Body of pancreas (tissue), 4 donors: ENCODE results near the gene DENND11. TPM values are rescaled to one million over a fixed set of nuclear protein-coding genes. Genes with fewer than 3 reads are reported as not detected.

ENCODE experiments used
- ATAC-seq: fragments of 150-250 bp; one replicate; pipeline ENCODE4 v1.9.1; 2016
- DNase-seq, 4 donors: peaks; one replicate each; pipeline ENCODE4 v3.0.0-alpha.2; 2019
- H3K27ac ChIP-seq, 4 donors: fragments of 200-600 bp; sonication (generic); 1 replicate in 3 of 4; 2 replicates in 1 of 4; pipeline versions ENCODE4 v1.5.1 to v1.6.1; 2016 to 2019; ENCODE audit warnings: mild to moderate bottlenecking in 1 of 4, mixed read lengths in 1 of 4, moderate library complexity in 1 of 4
- H3K27me3 ChIP-seq, 2 donors: fragments of 200-600 bp; sonication (generic); one replicate each; pipeline ENCODE4 v1.6.0; 2016; ENCODE audit warnings: mild to moderate bottlenecking in 1 of 2
- H3K36me3 ChIP-seq, 2 donors: fragments of 200-600 bp; sonication (generic); replicated peaks in 1 of 2; 2 replicates each; pipeline ENCODE4 v1.5.1; 2016; ENCODE audit warnings: low read depth in 2 of 2; ENCODE audit not compliant: insufficient read depth in 1 of 2
- H3K4me1 ChIP-seq: fragments of 200-600 bp; sonication (generic); one replicate; pipeline ENCODE4 v1.6.0; 2016
- H3K4me3 ChIP-seq, 2 donors: fragments of 200-600 bp; sonication (generic); 1 replicate in 1 of 2; 2 replicates in 1 of 2; pipeline ENCODE4 v1.5.1; 2016 to 2019
- H3K9me3 ChIP-seq, 3 donors: fragments of 200-600 bp; sonication (generic); 1 replicate in 2 of 3; 2 replicates in 1 of 3; pipeline ENCODE4 v1.5.1; 2016
- POLR2A ChIP-seq, 3 donors: fragments of 450-650 bp; IDR thresholded peaks; one replicate each; pipeline ENCODE4 v1.6.1; 2016; ENCODE audit warnings: antibody characterized with exemption in 3 of 3, mild to moderate bottlenecking in 2 of 3
- WGBS, 2 donors: methylation state at CpG; one replicate each; pipeline ENCODE4 v1.1.5; 2017; 5-methylcytosine and 5-hydroxymethylcytosine counted together
- intact Hi-C: fragments of 100-400 bp; cut with DNase I; formaldehyde crosslinking; loops from one replicate; pipeline ENCODE4 v1.15.1; 2023
- total RNA-seq, 2 donors: library from RNA; depleted of rRNA; stranded (reverse); fragments of >200 nt; gene quantifications; one replicate each; pipeline ENCODE4 v1.1.0, GENCODE V29; 2016
- TF ChIP-seq, protein P1 (sequence below), 7 experiments: fragments of 450-650 bp in 4 of 7; fragments of 200-600 bp in 3 of 7; sonication (generic) in 3 of 7; IDR thresholded peaks; one replicate each; pipeline ENCODE4 v1.5.1; 2016 to 2019; ENCODE audit warnings: antibody characterized with exemption in 7 of 7

Gene DENND11
- total RNA-seq, 2 donors from 2014 or later, result 17.8 to 31.9 TPM

DNA sequence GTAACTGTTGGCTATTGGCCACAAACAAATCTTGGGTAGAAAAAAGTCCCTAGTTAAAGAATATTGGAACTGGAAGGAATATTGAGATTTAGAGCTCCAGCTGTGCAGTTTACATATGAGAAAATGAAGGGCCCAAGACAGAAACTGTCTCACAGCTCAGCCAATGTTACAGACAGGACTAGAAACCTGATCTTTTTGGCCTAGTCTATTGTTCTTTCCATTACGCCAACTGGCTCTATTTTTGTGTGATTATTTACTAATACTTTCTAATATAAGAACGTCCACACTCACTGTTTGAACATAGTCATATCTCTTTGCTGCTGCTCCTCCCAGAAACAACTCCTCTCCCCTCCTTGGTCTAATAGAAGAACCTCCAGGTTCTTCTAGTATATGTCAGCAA lies 7.4 kb upstream of the DENND11 start:
- no peak for ATAC-seq
- Histone ChIP-seq H3K36me3 (no peaks in the 10 kb centered on the region), H3K9me3 (no peaks in the 10 kb centered on the region), H3K27ac (no peak overlapping the region), H3K27me3 (no peaks in the 10 kb centered on the region), H3K4me1 (no peaks in the 10 kb centered on the region), H3K4me3 (no peak overlapping the region)
- intact Hi-C loops, result no loop called here
- TF ChIP-seq, protein P1, sequence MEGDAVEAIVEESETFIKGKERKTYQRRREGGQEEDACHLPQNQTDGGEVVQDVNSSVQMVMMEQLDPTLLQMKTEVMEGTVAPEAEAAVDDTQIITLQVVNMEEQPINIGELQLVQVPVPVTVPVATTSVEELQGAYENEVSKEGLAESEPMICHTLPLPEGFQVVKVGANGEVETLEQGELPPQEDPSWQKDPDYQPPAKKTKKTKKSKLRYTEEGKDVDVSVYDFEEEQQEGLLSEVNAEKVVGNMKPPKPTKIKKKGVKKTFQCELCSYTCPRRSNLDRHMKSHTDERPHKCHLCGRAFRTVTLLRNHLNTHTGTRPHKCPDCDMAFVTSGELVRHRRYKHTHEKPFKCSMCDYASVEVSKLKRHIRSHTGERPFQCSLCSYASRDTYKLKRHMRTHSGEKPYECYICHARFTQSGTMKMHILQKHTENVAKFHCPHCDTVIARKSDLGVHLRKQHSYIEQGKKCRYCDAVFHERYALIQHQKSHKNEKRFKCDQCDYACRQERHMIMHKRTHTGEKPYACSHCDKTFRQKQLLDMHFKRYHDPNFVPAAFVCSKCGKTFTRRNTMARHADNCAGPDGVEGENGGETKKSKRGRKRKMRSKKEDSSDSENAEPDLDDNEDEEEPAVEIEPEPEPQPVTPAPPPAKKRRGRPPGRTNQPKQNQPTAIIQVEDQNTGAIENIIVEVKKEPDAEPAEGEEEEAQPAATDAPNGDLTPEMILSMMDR (IDR thresholded peaks at IDR 0.05), result no peak
- TF ChIP-seq POLR2A (IDR thresholded peaks at IDR 0.05), result no peak
- no peak for DNase-seq
- WGBS, 2 donors, result 47 to 60% methylated on average over 2 of the region's 2 CpGs

DNA sequence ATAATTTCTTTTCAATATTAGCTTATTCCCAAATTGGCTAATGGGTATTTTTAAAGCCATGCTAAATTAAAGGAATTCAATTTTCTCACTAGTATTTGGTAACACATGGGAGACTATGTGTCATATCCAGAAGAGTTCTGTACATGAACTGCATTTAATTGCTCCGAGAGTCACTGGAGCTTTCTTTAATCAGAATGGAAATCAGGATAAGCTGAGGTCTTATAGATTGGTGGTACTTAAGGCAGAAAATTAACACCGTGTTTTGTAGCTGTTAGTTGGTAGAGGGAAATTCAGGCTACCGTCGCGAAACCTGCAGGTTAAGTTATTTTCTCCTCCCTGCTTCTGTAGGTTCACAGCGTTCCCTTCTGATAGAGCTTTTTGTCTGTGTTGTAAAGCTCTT lies 6.4 kb upstream of the DENND11 start, which contains the start of gene WEE2:
WEE2 (plus strand) TSS at position 3 of the 400 bp plus-strand sequence. CDS start 406 bp downstream, outside the sequence.
- TF ChIP-seq, protein P1 (IDR thresholded peaks at IDR 0.05), result no peak
- no peak for TF ChIP-seq POLR2A (IDR thresholded peaks at IDR 0.05)
- DNase-seq (no peak), ATAC-seq (no peak)
- 95 to 96% methylated on average over 6 of the region's 6 CpGs for WGBS, 2 donors
- Histone ChIP-seq H3K27me3 (no peaks in the 10 kb centered on the region), H3K9me3 (no peaks in the 10 kb centered on the region), H3K4me1 (peaks cover 4% of the 10 kb centered on the region), H3K27ac (no peak within 1 kb of the TSS), H3K4me3 (no peak within 1 kb of the TSS), H3K36me3 (no peaks in the 10 kb centered on the region)
- intact Hi-C loops, result no loop called here

DNA sequence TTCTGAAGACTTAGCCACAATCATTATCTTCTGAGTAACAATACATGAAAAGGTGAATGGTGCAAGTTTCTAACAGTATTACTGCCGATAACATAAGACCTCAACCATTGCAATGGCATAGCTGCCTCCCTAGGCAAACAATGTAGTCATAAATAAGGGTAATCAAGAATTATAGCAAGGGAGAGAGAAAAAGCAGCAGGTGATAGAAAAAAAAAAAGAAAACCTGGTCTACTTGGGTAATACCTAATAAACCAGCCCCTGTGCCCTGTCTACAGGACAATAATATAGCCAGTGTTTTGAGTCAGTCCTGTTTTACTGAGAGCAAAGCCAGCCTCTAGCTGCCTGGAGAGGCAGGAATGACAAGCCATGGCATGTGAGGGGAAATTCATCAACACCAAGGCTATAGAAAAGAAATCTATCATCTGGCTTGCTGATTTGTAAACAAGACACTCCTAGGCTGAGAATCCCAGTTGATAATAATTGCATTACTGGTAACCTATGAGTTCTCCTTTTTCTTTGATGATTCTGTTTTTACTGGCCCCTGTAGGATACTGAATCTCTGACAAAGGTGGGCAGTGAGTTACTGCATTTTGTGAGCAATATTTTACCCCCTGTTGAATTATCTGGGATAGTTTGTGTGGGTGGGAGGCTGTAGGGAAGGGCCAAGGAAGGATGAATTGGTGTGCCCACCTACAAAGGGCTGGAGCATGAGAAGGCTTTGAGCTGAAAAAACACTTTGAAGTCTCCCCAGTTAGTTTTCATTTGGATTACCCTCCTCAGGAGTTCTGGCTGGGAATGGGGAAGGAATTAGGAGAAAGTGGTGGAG lies 4.5 kb upstream of the DENND11 start:
- H3K27me3 ChIP-seq, result no peaks in the 10 kb centered on the region
- ATAC-seq, result no peak
- peaks cover 12% of the 10 kb centered on the region for H3K4me1 ChIP-seq
- intact Hi-C loops, result no loop called here
- H3K36me3 ChIP-seq, result no peaks in the 10 kb centered on the region
- no peaks in the 10 kb centered on the region for H3K9me3 ChIP-seq
- 86 to 90% methylated on average over 1 of the region's 1 CpG for WGBS, 2 donors
- TF ChIP-seq, protein P1 (IDR thresholded peaks at IDR 0.05), result no peak
- TF ChIP-seq POLR2A (IDR thresholded peaks at IDR 0.05), result no peak
- no peak overlapping the region for H3K27ac ChIP-seq
- no peak for DNase-seq
- no peak overlapping the region for H3K4me3 ChIP-seq

DNA sequence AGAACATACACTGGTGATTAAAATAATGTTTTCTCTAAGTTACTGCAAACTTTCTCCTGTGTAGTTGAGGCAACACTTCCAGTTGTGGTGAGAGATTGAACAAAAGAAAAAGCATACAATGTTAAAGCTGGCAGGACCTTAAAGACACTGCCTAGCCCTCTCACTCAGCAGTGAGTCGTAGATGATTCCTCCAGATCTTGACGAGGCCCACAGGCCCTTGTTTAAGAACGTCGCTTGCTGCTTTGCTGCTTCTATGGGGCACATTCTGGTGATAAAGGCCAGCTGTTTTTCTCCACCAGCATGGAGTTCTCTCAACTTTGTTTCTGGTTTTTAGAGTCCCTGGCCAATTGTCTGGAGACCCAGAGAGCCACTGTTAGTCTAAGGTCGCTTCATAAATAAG lies 2.8 kb upstream of the DENND11 start:
- Histone ChIP-seq H3K36me3 (no peaks in the 10 kb centered on the region), H3K27me3 (no peaks in the 10 kb centered on the region), H3K4me3 (no peak overlapping the region), H3K27ac (no peak overlapping the region), H3K9me3 (no peaks in the 10 kb centered on the region), H3K4me1 (peaks cover 25% of the 10 kb centered on the region)
- TF ChIP-seq, protein P1 (IDR thresholded peaks at IDR 0.05), result no peak
- no peak for TF ChIP-seq POLR2A (IDR thresholded peaks at IDR 0.05)
- intact Hi-C loops, result no loop called here
- WGBS, 2 donors, result 92 to 94% methylated on average over 5 of the region's 5 CpGs
- ATAC-seq, result no peak
- no peak for DNase-seq

DNA sequence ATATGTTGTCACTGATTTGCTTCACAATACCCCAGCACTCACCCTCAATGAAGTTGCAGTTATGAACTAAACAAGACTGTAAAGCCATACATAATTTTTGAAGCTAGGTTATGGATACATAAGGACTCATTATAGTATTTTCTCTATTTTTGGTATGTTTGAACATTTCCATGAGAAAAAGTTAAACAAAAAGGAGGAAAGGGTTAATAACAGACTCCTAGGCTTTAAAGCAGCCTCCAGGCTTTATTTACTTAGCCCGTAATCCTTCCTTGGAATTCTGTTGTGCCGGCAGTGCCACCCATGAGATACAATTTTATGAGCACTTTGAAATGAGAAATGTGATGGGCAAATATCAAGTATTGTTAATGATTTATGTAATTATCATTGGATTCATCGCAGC lies 2.1 kb upstream of the DENND11 start:
- Histone ChIP-seq H3K36me3 (no peaks in the 10 kb centered on the region), H3K27me3 (no peaks in the 10 kb centered on the region), H3K4me3 (no peak overlapping the region), H3K27ac (no peak overlapping the region), H3K9me3 (no peaks in the 10 kb centered on the region), H3K4me1 (peaks cover 29% of the 10 kb centered on the region)
- no peak for DNase-seq
- ATAC-seq, result no peak
- TF ChIP-seq, protein P1 (IDR thresholded peaks at IDR 0.05), result no peak
- TF ChIP-seq POLR2A (IDR thresholded peaks at IDR 0.05), result no peak
- intact Hi-C loops, result no loop called here
- WGBS, 2 donors, result 16 to 27% methylated on average over 3 of the region's 3 CpGs
